ENCODE results near the gene DCD.

Gene DCD

GRCh38 chr12:54631551-54631950 lies 16.6 kb downstream of the DCD start:
- TF ChIP-seq, protein P1, sequence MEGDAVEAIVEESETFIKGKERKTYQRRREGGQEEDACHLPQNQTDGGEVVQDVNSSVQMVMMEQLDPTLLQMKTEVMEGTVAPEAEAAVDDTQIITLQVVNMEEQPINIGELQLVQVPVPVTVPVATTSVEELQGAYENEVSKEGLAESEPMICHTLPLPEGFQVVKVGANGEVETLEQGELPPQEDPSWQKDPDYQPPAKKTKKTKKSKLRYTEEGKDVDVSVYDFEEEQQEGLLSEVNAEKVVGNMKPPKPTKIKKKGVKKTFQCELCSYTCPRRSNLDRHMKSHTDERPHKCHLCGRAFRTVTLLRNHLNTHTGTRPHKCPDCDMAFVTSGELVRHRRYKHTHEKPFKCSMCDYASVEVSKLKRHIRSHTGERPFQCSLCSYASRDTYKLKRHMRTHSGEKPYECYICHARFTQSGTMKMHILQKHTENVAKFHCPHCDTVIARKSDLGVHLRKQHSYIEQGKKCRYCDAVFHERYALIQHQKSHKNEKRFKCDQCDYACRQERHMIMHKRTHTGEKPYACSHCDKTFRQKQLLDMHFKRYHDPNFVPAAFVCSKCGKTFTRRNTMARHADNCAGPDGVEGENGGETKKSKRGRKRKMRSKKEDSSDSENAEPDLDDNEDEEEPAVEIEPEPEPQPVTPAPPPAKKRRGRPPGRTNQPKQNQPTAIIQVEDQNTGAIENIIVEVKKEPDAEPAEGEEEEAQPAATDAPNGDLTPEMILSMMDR (conservative IDR thresholded peaks at IDR 0.05): no peak
- no peak for TF ChIP-seq ZFX (IDR thresholded peaks at IDR 0.05)
- no peak overlapping the region for H3K27ac ChIP-seq

DNA sequence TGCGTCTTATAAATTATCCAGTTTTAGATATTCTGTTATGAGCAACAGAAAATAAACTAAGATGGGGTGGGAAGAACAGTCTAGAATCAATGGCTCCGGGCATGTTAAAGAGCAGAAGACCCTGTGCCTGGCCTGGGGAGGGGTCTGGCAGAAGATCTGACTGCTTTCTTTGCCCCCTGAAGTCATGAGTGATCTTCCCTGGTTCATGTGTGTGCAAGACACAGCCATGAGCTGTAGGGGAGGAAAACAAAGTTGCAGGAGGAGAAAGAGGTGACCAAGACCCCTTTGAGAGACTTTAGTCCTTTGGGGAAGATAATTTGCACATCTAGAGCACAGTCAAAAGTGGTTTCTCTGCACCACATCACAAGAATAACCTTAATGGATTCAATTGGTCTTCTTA lies 18.2 kb downstream of the DCD start:
- TF ChIP-seq, protein P1 (conservative IDR thresholded peaks at IDR 0.05): no peak
- no peak for TF ChIP-seq ZFX (IDR thresholded peaks at IDR 0.05)
- H3K27ac ChIP-seq: no peak overlapping the region

GRCh38 chr12:54628186-54628846 lies 19.8 kb downstream of the DCD start:
- no peak for TF ChIP-seq ZFX (IDR thresholded peaks at IDR 0.05)
- TF ChIP-seq, protein P1 (conservative IDR thresholded peaks at IDR 0.05): no peak
- H3K27ac ChIP-seq: no peak overlapping the region

GRCh38 chr12:54627304-54627703 lies 20.9 kb downstream of the DCD start:
- TF ChIP-seq ZFX (IDR thresholded peaks at IDR 0.05): no peak
- TF ChIP-seq, protein P1 (conservative IDR thresholded peaks at IDR 0.05): no peak
- H3K27ac ChIP-seq: no peak overlapping the region

GRCh38 chr12:54625598-54625997 lies 22.6 kb downstream of the DCD start:
- no peak overlapping the region for H3K27ac ChIP-seq
- no peak for TF ChIP-seq ZFX (IDR thresholded peaks at IDR 0.05)
- TF ChIP-seq, protein P1 (conservative IDR thresholded peaks at IDR 0.05): no peak

DNA sequence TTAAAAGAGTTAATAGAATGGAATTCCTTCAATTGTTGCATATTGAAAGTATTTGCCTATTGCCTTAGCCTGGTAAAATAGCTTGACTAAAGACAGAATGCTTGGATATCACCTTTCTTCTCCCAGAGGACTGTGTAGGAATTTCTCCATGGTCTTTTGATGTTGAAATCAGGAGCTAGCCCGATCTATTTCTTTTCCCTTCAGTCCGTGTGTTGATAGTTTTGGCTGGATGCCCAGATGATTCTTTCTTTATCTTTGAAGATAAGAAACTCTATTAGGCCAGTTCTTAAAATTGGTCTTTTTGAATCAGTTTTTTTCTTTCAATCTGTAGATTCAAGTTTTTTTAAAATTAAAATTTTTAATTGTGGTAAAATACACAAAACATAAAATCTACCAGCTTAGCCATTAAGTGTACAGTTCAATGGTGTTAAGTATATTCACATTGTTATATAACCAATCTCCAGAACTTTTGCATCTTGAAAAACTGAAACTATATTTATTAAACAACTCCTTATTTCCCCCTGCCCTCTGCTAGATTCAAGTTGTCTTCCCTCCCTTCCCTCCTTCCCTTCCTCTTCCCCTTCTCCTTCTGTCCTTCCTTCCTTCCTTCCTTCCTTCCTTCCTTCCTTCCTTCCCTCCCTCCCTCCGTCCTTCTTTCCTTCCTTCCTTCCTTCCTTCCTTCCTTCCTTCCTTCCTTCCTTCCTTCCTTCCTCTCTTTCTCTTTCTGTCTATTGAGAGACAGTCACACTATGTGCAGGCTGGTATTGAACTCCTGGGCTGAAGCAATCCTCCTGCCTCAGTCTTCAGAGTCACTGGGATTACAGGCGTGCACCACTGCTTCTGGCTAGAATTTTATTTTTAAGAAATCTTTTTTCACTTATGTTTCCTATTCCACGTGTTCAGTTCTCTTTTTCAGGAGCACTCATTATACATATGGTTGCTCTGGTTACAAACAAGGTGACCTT lies 23.6 kb downstream of the DCD start:
- no peak overlapping the region for H3K27ac ChIP-seq
- TF ChIP-seq ZFX (IDR thresholded peaks at IDR 0.05): no peak
- TF ChIP-seq, protein P1 (conservative IDR thresholded peaks at IDR 0.05): no peak
